ENCODE measurements around the gene PLCL1.

- no peak for TF ChIP-seq CTCF (IDR thresholded peaks at IDR 0.05)
- TF ChIP-seq ZFX (IDR thresholded peaks at IDR 0.05; ENCODE audit: borderline replicate concordance), result no peak
Measured at GRCh38 chr2:198062826-198063225, 258.4 kb downstream of the PLCL1 start.

Data from 22Rv1 (cell line).